Prostate gland (tissue), 2 donors: ENCODE results near the gene TRMT1. TPM values are rescaled to one million over a fixed set of nuclear protein-coding genes. Genes with fewer than 3 reads are reported as not detected.
A peak's percentile ranks its signal among the peaks of the same experiment; 100 is the strongest.

ENCODE experiments used
- DNase-seq: peaks from one replicate; pipeline ENCODE4 v3.0.0-alpha.2; 2019; ENCODE audit warnings: low spot score
- H3K27ac ChIP-seq, 2 donors: fragments of 200-600 bp; sonication (generic); 2 replicates each; pipeline ENCODE4 v1.5.1; 2017 to 2019
- H3K27me3 ChIP-seq: fragments of 200-600 bp; sonication (generic); replicated peaks from 2 replicates; pipeline ENCODE4 v1.5.1; 2019; ENCODE audit not compliant: insufficient read depth
- H3K36me3 ChIP-seq, 2 donors: fragments of 200-600 bp; sonication (generic); 1 replicate in 1 of 2; 2 replicates in 1 of 2; pipeline versions ENCODE4 v1.5.1 to v1.8.1; 2017 to 2019
- H3K4me1 ChIP-seq: fragments of 200-600 bp; sonication (generic); replicated peaks from 2 replicates; pipeline ENCODE4 v1.5.1; 2019
- H3K4me3 ChIP-seq, 2 donors: fragments of 200-600 bp; sonication (generic); 2 replicates each; pipeline ENCODE4 v1.5.1; 2017 to 2019
- H3K9me3 ChIP-seq: fragments of 200-600 bp; sonication (generic); 2 replicates; pipeline ENCODE4 v1.5.1; 2017
- POLR2A ChIP-seq: fragments of 450-650 bp; IDR thresholded peaks from one replicate; pipeline ENCODE4 v1.6.1; 2016; ENCODE audit warnings: antibody characterized with exemption, mild to moderate bottlenecking
- POLR2AphosphoS5 ChIP-seq: sonication (generic); formaldehyde crosslinking; IDR thresholded peaks from one replicate; pipeline ENCODE4 v1.6.1; 2017; ENCODE audit warnings: antibody characterized with exemption
- WGBS: methylation state at CpG from one replicate; pipeline ENCODE4 v1.1.5; 2018; 5-methylcytosine and 5-hydroxymethylcytosine counted together
- intact Hi-C: fragments of 100-400 bp; cut with DNase I; formaldehyde crosslinking; loops from one replicate; pipeline ENCODE4 v1.14.2; 2022
- total RNA-seq, 2 donors: library from RNA; depleted of rRNA; stranded (reverse); fragments of >200 nt; gene quantifications; one replicate each; pipeline ENCODE4 v1.1.0, GENCODE V29; 2016
- TF ChIP-seq, protein P1 (sequence below), 4 experiments: fragments of 200-600 bp in 2 of 4; fragments of 450-650 bp in 2 of 4; sonication (generic) in 2 of 4; IDR thresholded peaks; 1 replicate in 3 of 4; 2 replicates in 1 of 4; pipeline ENCODE4 v1.5.1; 2016 to 2019; ENCODE audit warnings: antibody characterized with exemption in 4 of 4, mild to moderate bottlenecking in 2 of 4, moderate library complexity in 2 of 4

TRMT1 gene
- total RNA-seq, 2 donors from 2014 or later = 23.3 to 55.4 TPM

DNA sequence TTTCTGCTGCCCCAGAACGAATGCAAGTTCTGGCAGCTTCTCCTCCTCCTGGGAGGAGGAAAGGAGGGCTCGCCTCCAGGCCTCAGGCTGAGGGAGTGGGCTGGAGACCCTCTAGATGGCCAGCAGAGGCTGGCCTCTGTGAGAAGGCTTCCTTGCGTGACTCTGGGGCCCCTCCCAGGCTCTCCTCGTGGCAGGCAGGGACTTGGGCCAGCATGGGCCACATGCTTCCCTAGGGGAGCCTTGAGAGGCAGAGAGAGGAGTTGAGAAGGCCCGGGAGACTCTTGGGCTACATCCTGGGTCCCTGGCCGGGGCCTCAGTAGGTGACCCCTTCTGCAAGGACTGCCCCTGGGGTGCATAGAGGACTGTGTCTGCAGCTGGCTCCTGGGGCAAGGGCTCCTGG, 39.8 kb downstream of the TRMT1 start:
- H3K9me3 ChIP-seq = no peaks in the 10 kb centered on the region
- peaks cover 10 to 17% of the 10 kb centered on the region in 2 donors for H3K36me3 ChIP-seq
- H3K4me3 ChIP-seq = no peak overlapping the region
- intact Hi-C loops = no loop called here
- peaks cover 36% of the 10 kb centered on the region for H3K4me1 ChIP-seq
- no peaks in the 10 kb centered on the region for H3K27me3 ChIP-seq
- no peak for DNase-seq
- H3K27ac ChIP-seq = peak overlapping the region; percentile 74 to 79
- 24% methylated on average over 4 of the region's 6 CpGs for WGBS
- TF ChIP-seq POLR2A = no peak
- TF ChIP-seq, protein P1, sequence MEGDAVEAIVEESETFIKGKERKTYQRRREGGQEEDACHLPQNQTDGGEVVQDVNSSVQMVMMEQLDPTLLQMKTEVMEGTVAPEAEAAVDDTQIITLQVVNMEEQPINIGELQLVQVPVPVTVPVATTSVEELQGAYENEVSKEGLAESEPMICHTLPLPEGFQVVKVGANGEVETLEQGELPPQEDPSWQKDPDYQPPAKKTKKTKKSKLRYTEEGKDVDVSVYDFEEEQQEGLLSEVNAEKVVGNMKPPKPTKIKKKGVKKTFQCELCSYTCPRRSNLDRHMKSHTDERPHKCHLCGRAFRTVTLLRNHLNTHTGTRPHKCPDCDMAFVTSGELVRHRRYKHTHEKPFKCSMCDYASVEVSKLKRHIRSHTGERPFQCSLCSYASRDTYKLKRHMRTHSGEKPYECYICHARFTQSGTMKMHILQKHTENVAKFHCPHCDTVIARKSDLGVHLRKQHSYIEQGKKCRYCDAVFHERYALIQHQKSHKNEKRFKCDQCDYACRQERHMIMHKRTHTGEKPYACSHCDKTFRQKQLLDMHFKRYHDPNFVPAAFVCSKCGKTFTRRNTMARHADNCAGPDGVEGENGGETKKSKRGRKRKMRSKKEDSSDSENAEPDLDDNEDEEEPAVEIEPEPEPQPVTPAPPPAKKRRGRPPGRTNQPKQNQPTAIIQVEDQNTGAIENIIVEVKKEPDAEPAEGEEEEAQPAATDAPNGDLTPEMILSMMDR (IDR thresholded peaks at IDR 0.05) = no peak
- no peak for TF ChIP-seq POLR2AphosphoS5

DNA sequence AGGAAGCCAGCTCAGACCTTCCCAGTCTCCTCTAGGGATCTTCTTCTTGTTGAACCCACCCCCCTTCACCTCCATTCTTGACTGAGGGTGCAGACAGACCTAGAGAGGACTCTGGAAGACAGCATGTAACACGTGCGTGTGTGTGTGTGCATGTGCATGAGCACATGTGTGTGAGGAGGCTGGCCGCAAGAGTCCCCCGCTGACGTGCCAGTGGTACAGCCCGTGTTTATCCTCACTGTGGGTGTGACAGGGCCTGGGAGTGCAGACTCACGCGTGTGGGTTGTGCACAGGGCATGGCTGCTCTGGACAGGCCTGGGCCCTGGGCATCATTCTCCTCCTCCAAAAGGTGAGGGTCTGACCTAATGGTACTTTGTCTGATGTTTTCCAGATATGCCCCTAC, 40.2 kb downstream of the TRMT1 start:
- intact Hi-C loops = no loop called here
- WGBS = 58% methylated on average over 8 of the region's 8 CpGs
- Histone ChIP-seq H3K36me3 (peaks cover 10 to 17% of the 10 kb centered on the region in 2 donors), H3K27ac (peak overlapping the region; percentile 74 to 79), H3K9me3 (no peaks in the 10 kb centered on the region), H3K27me3 (no peaks in the 10 kb centered on the region), H3K4me3 (no peak overlapping the region), H3K4me1 (peaks cover 36% of the 10 kb centered on the region)
- no peak for DNase-seq
- no peak for TF ChIP-seq POLR2A
- no peak for TF ChIP-seq POLR2AphosphoS5
- TF ChIP-seq, protein P1 (IDR thresholded peaks at IDR 0.05) = no peak

DNA sequence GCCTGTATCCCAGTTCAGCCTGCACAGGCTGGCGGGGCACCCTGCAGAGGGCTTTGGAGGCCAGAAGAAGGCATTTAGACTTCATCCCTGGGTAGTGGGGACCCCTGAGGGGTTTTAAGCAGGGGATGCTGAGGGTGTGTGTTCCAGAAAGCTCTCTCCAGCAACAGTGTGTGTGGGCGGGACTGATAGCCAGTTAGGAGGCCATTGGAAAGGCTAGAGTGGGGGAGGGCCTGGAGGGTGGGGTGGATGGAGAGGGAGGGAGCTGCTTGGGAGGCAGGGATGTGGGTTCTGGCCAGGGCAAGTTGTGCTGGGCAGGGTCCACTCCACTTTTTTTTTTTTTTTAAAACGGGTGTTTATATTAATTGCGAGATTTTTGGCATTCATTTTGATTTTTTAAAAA, 42.2 kb downstream of the TRMT1 start:
- no peak for DNase-seq
- H3K4me1 ChIP-seq = peaks cover 35% of the 10 kb centered on the region
- intact Hi-C loops = no loop called here
- peaks cover 10 to 17% of the 10 kb centered on the region in 2 donors for H3K36me3 ChIP-seq
- TF ChIP-seq POLR2AphosphoS5 (no peak), POLR2A (no peak)
- TF ChIP-seq, protein P1 (IDR thresholded peaks at IDR 0.05) = no peak
- peak overlapping the region; percentile 6 to 15 for H3K27ac ChIP-seq
- H3K9me3 ChIP-seq = no peaks in the 10 kb centered on the region
- H3K27me3 ChIP-seq = no peaks in the 10 kb centered on the region
- H3K4me3 ChIP-seq = no peak overlapping the region
- 74% methylated on average over 4 of the region's 4 CpGs for WGBS

DNA sequence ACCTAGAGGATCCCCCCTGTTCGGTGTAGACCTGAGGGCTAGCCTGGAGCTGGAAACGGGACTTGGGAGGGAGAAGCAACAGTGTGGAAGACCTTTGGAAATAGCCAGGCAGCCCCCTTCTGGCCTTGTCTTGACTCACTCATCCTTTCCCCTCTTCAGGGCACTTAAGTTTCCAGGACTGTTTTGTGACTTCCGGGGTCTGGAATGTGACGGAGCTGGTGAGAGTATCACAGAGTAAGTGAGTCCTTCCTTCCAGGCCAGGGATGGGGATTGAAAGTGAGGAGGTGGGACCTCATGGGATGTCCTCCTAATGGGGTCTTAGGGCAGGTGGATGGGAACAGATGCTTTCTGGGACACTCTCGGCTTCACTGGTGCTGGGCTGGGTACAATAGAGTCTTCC, 43.3 kb downstream of the TRMT1 start:
- H3K4me3 ChIP-seq = no peak overlapping the region
- no peak for DNase-seq
- peaks cover 10 to 17% of the 10 kb centered on the region in 2 donors for H3K36me3 ChIP-seq
- H3K9me3 ChIP-seq = no peaks in the 10 kb centered on the region
- no peaks in the 10 kb centered on the region for H3K27me3 ChIP-seq
- intact Hi-C loops = no loop called here
- 68% methylated on average over 5 of the region's 5 CpGs for WGBS
- H3K4me1 ChIP-seq = peaks cover 24% of the 10 kb centered on the region
- H3K27ac ChIP-seq = peak overlapping the region in 1 of 2 donors; percentile 15
- TF ChIP-seq POLR2A (no peak), POLR2AphosphoS5 (no peak)
- TF ChIP-seq, protein P1 (IDR thresholded peaks at IDR 0.05) = no peak

DNA sequence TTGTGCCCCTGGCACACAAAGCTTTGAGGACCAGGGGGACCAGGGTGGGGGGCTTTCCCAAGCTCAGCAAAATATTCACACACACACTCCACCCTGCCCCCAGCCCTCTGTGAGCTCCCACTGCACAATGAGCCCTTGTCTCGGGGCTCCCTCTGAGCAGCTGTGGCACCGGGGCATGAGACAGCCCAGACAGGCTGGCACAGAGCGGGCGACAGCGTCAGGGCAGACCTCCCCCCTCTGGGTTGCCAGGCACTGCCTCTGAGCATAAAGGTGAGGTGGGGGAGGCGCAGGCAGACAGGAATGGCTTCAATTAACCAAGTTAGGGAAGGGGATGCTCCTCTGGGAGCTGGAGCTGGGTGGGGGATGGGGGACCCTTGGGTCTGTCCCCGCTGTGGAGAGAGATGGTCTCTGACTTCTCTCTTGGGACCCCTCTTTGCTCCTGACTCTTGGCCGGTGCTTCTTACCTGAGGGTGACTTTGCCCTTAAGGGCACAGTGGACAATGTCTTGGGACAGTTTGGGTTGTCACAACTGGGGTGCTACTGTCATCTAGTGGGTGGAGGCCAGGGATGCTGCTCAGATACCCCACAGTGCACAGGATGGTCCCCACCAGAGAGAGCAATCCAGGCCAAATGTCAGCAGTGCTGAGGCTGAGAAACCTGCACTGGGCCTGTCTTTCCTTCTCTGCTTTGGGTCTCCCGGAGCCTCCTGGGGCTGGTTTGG, 44.2 kb downstream of the TRMT1 start:
- intact Hi-C loops = no loop called here
- Histone ChIP-seq H3K4me3 (no peak overlapping the region), H3K9me3 (no peaks in the 10 kb centered on the region), H3K27ac (peak overlapping the region; percentile 5 to 49), H3K36me3 (peaks cover 10 to 17% of the 10 kb centered on the region in 2 donors), H3K4me1 (peaks cover 20% of the 10 kb centered on the region), H3K27me3 (no peaks in the 10 kb centered on the region)
- no peak for TF ChIP-seq POLR2AphosphoS5
- no peak for TF ChIP-seq POLR2A
- TF ChIP-seq, protein P1 (IDR thresholded peaks at IDR 0.05) = no peak
- DNase-seq = no peak
- 55% methylated on average over 9 of the region's 9 CpGs for WGBS
